ENCODE measurements around the gene PSMD12.

The PSMD12 gene

GRCh38 chr17:67386965-67387551 is 20.7 kb upstream of the PSMD12 start:
- peak; percentile 72 for DNase-seq (ENCODE audit: low spot score)

- no peak for DNase-seq (ENCODE audit: low spot score)
Observed at GRCh38 chr17:67385122-67385988, 19.0 kb upstream of the PSMD12 start.

- no peak for DNase-seq (ENCODE audit: low spot score)
Observed at GRCh38 chr17:67381929-67382257, 15.5 kb upstream of the PSMD12 start.

DNA sequence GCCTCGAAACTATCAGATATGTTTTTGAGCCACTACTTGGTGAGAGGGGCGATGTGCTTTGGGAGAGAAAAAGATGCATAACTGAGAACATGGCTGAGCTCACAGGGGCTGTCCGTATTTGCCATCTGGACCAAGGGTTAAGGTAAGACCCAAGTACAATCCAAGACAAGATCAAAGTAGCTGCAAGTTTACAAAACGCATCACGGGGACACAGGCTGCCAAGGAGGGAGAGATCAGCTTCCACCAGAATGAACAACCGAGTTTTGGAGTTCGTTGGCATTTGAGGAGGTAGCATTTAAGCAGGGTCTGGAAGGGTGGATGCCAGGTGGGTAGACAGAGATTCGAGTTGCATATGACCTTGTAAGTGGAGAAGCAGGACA is 12.9 kb upstream of the PSMD12 start:
- DNase-seq (ENCODE audit: low spot score) = no peak

DNA sequence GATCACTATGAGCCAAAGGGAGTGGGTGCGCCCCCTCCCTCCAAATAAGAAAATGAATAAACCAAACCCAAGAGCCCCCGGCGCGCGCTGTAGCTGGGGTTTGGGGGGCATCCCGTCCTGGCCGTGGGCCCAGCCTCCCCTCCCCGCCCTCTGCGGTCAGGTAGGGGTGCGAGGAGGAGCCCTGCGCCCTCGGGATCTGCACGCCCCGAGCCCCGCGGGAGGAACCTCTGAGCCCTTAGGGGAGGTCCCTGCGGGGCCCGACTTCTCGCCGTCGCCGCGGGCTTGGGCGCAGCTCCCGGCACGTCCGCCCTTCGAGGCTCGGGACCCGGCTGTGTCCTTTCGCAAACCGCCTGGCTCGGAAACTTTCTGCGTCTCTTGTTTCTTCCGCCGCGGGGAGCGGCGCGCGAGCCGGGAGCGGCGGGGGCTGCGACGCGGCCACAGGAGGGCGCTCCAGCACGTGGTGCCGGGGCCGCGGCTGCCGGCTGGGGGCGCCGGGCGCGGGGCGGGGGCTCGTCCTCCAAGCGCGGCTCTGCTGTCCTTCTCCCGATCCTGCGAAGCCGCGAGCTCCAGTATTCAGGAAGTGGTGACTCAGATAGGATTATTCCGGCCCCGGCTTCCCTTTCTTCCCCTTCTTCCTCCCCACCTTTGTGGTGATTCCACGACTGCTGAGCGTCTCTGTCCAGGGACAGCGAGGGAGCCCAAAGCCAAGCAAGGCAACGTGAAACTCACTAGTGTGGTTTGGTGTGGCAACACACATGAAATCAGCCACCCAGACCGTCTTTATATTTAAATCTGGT is 12.3 kb upstream of the PSMD12 start:
- DNase-seq (ENCODE audit: low spot score) = peak; percentile 78

DNA sequence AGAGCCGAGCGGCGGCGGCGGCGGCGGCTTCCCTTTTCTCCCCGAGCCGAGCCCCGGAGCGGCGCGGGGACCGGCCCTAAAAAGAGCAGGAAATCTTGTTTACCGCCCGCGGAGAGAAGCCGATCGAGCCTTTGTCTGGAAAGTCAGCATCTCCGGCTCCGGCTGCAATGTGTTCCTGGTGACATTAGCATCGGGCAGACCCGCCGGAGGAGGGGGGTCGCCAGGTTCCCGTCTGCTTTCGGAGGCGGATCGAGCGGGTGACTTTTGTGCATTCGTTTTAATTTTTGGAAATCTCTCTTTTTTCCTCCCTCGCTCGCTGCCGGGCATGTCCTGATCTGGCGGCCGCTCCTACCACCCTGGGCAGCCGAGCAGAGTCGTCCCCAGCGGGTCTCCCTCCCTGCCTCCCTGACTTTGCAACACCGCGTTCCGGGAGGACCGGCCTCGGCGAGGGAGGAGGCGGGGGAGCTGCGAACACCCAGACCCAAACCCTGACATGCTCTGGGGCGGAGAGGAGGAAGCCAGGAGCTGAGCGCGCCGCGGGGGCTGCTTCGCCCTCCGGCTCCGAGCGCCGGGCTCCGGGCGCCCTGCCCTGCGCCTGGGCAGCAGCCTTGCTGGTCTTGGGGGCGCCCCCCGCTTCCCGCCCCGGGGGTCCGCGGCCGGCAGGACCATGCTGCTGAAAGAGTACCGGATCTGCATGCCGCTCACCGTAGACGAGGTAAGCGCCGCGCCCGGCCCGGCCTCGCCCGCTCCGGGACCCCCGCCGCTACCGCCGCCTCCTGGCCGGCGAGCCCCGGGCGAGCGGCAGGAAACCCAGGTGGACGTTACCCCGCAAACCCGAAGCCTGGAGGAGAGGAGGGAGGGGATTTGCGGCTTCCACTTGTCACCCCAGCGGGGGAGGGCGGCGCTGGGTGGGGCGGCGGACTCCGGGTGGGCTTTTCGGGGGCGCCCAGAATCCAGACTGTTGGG is 11.4 kb upstream of the PSMD12 start:
- DNase-seq (ENCODE audit: low spot score) = peak; percentile 59

DNA sequence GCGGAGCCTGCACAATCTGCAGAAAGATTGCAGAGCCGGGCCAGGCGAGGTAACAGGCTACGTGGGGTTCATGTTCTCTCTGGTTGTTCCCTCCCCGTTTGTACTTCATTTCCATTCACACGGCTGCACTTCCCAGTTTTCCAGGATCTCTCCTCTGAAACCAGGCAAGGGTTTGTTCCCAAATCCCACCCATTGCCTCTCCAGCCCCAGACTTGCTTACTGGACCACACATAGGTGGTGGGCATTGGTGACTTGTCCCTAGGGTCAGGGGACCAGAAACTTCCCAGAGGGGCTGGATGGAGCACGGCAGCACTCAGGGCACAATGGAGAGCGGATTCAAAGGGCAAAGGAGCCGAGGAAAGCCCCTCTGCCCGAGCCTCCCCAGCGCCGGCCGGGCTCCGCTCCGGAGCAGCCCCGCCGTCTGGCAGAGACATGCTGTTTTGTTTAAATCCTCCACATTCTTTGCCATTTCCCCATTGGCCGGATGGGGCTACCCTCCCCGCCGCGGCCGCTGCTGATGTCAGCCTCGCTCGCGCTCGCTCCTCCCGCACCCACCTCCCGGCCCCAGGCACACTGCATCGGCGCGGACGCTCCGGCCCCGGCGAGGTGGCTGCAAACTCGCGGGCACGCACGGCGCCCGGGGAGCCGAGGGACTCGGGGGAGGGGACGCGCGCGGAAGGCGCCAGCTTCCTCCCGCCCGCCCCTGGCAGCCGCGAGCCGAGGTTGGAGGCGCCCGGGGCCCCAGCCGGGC is 10.5 kb upstream of the PSMD12 start, which contains the start of gene PITPNC1:
Gene PITPNC1, plus strand, starts transcription at position 545 of the 751 bp plus-strand sequence.
- peak; percentile 88 for DNase-seq (ENCODE audit: low spot score)

- DNase-seq (ENCODE audit: low spot score) = no peak
Observed at GRCh38 chr17:67376415-67376736, 10.0 kb upstream of the PSMD12 start.

DNA sequence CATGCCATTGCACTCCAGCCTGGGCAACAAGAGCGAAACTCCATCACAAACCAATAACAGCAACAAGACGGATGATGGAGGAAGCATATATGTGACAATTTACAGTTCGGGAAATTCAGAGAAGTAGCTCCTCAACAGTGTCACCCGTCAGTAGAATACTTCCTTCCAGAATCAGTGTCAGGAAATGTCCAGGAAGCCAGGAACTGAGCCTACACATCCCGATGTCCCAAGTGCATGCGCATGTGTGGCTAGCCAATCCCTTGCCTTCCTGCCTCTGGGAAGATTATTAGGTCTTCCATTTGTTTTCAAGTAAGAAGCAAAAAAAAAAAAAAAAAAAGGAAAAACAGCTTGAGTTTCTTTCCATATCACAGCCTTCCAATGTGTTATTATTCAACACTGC is 9.3 kb upstream of the PSMD12 start:
- DNase-seq (ENCODE audit: low spot score) = no peak

- no peak for DNase-seq (ENCODE audit: low spot score)
Observed at GRCh38 chr17:67375054-67375427, 8.7 kb upstream of the PSMD12 start.

GRCh38 chr17:67374329-67375053 is 8.1 kb upstream of the PSMD12 start:
- peak; percentile 88 for DNase-seq (ENCODE audit: low spot score)

DNA sequence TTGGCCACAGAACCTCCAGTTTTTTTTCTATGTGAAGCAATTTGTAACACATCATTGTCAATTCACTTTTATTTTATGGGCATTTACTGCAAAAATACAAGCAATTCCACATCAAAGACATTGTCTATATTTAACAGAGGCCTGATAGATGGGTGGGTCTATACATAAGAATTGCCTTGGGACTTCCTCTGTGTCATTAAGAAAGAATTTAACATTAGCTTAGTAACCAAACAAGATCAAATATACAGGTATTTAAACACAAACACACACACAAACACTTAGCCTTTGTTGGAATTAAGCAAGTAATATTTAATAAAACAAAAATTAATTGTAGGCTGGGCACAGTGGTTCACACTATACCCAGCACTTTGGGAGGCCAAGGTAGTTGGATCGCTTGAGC is 6.4 kb upstream of the PSMD12 start:
- no peak for DNase-seq (ENCODE audit: low spot score)

DNA sequence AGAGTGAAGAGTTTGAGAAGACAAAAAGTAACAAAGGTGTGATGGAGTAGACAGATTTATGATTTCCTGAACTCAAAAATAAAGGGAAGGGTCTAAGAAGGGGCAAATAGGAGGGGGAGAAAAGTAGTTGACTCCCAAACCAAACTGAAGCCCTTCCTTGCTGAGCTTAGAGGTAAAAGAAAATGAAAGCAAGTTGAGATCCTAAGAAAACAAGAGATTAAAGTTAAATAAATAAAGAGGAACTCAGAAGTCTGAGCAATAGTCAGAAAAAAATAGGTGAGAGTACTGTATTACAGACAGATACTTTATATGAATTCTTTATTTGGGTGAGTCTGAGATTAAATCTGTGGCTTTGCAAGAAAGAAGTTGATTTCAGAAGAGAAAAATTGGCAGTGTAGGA is 3.3 kb upstream of the PSMD12 start:
- no peak for DNase-seq (ENCODE audit: low spot score)

- DNase-seq (ENCODE audit: low spot score) = peak; percentile 67
Observed at GRCh38 chr17:67365738-67366192, 612 bp downstream of the PSMD12 start.

GRCh38 chr17:67364847-67365737 is 1.3 kb downstream of the PSMD12 start:
- DNase-seq (ENCODE audit: low spot score) = no peak

DNA sequence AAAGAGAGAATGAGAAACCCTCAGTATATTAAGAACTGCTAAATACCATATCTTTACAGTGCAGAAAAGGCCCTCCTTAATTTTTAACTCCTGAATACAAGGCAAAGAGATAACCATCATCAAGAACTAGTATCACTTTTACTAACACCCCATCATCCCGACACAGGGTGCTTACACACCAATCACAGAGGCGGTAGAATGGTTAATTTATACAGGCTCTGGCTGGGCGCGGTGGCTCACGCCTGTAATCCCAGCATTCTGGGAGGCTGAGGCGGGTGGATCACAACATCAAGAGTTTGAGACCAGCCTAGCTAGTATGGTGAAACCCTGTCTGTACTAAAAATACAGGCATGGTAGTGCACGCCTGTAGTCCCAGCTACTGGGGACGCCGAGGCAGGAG is 4.2 kb downstream of the PSMD12 start:
- peak; percentile 54 for DNase-seq (ENCODE audit: low spot score)

DNA sequence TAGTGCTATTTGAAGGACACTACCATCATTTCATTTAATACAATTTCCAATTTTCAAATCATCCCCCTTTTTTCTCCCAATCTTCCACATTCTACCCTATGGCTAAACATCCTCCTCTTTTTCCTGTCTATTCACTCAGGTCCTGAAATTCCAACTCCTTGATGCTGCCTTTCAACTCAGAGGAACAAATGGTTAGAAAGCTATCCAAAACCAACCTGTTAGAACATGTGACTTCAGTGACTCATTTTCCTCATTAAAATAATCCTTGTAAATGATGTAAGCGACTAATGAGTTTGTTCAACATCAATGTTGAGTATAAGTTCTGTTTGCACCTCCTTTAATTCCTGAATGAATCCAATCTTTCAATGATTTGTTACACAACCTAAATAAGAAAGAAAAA is 5.5 kb downstream of the PSMD12 start:
- DNase-seq (ENCODE audit: low spot score) = no peak

DNA sequence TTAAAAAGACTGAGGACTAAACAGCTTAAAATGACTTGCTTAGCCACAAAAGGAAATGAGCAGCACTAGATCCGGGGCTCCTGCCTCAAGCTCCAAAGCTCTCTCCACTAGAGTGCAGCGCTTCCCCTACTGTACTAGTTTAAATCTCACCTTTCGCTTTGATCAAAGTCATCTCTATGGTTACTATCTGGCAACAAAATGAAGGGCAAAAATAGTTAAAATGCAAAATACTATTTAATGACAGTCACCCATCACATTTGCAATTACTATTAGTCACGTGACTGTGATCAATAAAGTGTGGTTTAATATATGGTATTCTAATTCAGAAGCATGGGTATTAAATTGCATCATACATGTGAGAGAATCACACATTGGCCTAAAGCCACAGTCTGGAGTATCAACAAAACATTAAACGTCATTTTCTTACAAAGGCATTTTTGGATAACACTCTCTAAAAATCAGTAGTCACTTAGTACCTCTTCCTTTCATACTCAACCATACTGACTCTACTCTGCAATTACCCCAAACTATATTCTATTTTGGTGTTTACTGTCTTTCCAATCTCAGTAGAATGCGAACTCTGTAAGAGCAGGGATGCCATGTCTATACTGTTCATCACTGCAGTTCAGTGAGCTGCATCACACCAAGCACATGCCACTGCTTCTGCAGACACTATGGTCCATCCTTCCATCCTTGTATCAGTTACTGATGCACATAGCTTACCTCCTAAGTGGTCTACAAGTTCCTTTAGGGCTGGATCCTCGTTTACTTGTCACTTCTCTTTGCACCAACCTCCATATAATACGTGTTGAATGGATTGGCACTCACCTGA is 6.2 kb downstream of the PSMD12 start:
- peak; percentile 75 for DNase-seq (ENCODE audit: low spot score)
